IgD-negative memory B cell (primary cell): ENCODE measurements around the gene KLHL36. TPM values are rescaled to one million over a fixed set of nuclear protein-coding genes. Genes with fewer than 3 reads are reported as not detected.

Source experiments
- H3K27ac Mint-ChIP-seq, 3 donors: one replicate each; pipeline ENCODE4 v1.8.0; 2020 to 2022; ENCODE audit warnings: mild to moderate bottlenecking in 3 of 3, mixed read lengths in 3 of 3, moderate library complexity in 1 of 3
- H3K27me3 Mint-ChIP-seq: one replicate; pipeline ENCODE4 v1.8.0; 2021; ENCODE audit warnings: mixed read lengths
- H3K36me3 Mint-ChIP-seq: one replicate; pipeline ENCODE4 v1.8.0; 2020; ENCODE audit warnings: mild to moderate bottlenecking, mixed read lengths
- H3K4me1 Mint-ChIP-seq, 3 donors: one replicate each; pipeline ENCODE4 v1.8.0; 2020 to 2022; ENCODE audit warnings: mixed read lengths in 3 of 3, mild to moderate bottlenecking in 1 of 3
- H3K4me3 Mint-ChIP-seq, 4 donors: one replicate each; pipeline ENCODE4 v1.8.0; 2020 to 2022; ENCODE audit warnings: mild to moderate bottlenecking in 4 of 4, mixed read lengths in 4 of 4, moderate library complexity in 3 of 4
- H3K9me3 Mint-ChIP-seq, 3 donors: one replicate each; pipeline ENCODE4 v1.8.0; 2020 to 2021; ENCODE audit warnings: mixed read lengths in 3 of 3, mild to moderate bottlenecking in 1 of 3
- polyA plus RNA-seq: library from polyadenylated mRNA; unstranded; fragments of 300-500 nt; fragmentation: Illumina TruSeq; gene quantifications from one replicate; pipeline ENCODE4 v1.2.3, GENCODE V29; 2021

Gene KLHL36
- polyA plus RNA-seq, 1 donor from 2014 or later, result 34.1 TPM

GRCh38 chr16:84648595-84649510, 542 bp downstream of the KLHL36 start:
- peak overlapping the region; percentile 80 to 93 (median 89) for H3K4me3 Mint-ChIP-seq
- peaks cover 15 to 42% (median 16%) of the 10 kb centered on the region in 3 donors for H3K4me1 Mint-ChIP-seq
- H3K36me3 Mint-ChIP-seq, result no peaks in the 10 kb centered on the region
- H3K27me3 Mint-ChIP-seq, result no peaks in the 10 kb centered on the region
- peak overlapping the region; percentile 73 to 87 (median 79) for H3K27ac Mint-ChIP-seq
- H3K9me3 Mint-ChIP-seq, result no peaks in the 10 kb centered on the region

- peak overlapping the region; percentile 73 to 87 (median 79) for H3K27ac Mint-ChIP-seq
- no peaks in the 10 kb centered on the region for H3K9me3 Mint-ChIP-seq
- peak overlapping the region; percentile 80 to 93 (median 89) for H3K4me3 Mint-ChIP-seq
- no peaks in the 10 kb centered on the region for H3K36me3 Mint-ChIP-seq
- peaks cover 13 to 40% (median 13%) of the 10 kb centered on the region in 3 donors for H3K4me1 Mint-ChIP-seq
- no peaks in the 10 kb centered on the region for H3K27me3 Mint-ChIP-seq
These were observed 1.2 kb downstream of the KLHL36 start for GRCh38 chr16:84649511-84649861.

GRCh38 chr16:84650062-84650991, 2.0 kb downstream of the KLHL36 start:
- Mint-ChIP-seq H3K27me3 (no peaks in the 10 kb centered on the region), H3K36me3 (no peaks in the 10 kb centered on the region), H3K4me3 (peak overlapping the region; percentile 68 to 93 (median 84)), H3K27ac (peak overlapping the region; percentile 77 to 81 (median 79)), H3K9me3 (no peaks in the 10 kb centered on the region), H3K4me1 (peaks cover 13 to 41% (median 17%) of the 10 kb centered on the region in 3 donors)

- Mint-ChIP-seq H3K4me3 (peak overlapping the region in 1 of 4 donors; percentile 43), H3K36me3 (no peaks in the 10 kb centered on the region), H3K4me1 (peaks cover 17 to 44% (median 26%) of the 10 kb centered on the region in 3 donors), H3K27me3 (no peaks in the 10 kb centered on the region), H3K9me3 (no peaks in the 10 kb centered on the region), H3K27ac (peak overlapping the region in 1 of 3 donors; percentile 67)
These were observed 4.3 kb downstream of the KLHL36 start for GRCh38 chr16:84652566-84652965.

GRCh38 chr16:84654238-84654637, 5.9 kb downstream of the KLHL36 start:
- no peaks in the 10 kb centered on the region for H3K9me3 Mint-ChIP-seq
- H3K27ac Mint-ChIP-seq, result peak overlapping the region in 1 of 3 donors; percentile 78
- H3K36me3 Mint-ChIP-seq, result peaks cover 3% of the 10 kb centered on the region
- H3K27me3 Mint-ChIP-seq, result no peaks in the 10 kb centered on the region
- peak overlapping the region in 1 of 4 donors; percentile 48 for H3K4me3 Mint-ChIP-seq
- H3K4me1 Mint-ChIP-seq, result peaks cover 17 to 40% (median 23%) of the 10 kb centered on the region in 3 donors

- Mint-ChIP-seq H3K9me3 (no peaks in the 10 kb centered on the region), H3K4me1 (peaks cover 17 to 33% (median 22%) of the 10 kb centered on the region in 3 donors), H3K36me3 (peaks cover 3% of the 10 kb centered on the region), H3K4me3 (peak overlapping the region in 2 of 4 donors; percentile 76 to 77), H3K27ac (peak overlapping the region in 1 of 3 donors; percentile 54), H3K27me3 (no peaks in the 10 kb centered on the region)
These were observed 6.7 kb downstream of the KLHL36 start for GRCh38 chr16:84654998-84655397.

- no peaks in the 10 kb centered on the region for H3K27me3 Mint-ChIP-seq
- peaks cover 8% of the 10 kb centered on the region for H3K36me3 Mint-ChIP-seq
- peak overlapping the region in 2 of 3 donors; percentile 35 to 73 for H3K27ac Mint-ChIP-seq
- peaks cover 9 to 21% (median 14%) of the 10 kb centered on the region in 3 donors for H3K4me1 Mint-ChIP-seq
- no peaks in the 10 kb centered on the region for H3K9me3 Mint-ChIP-seq
- H3K4me3 Mint-ChIP-seq, result peak overlapping the region; percentile 48 to 85 (median 70)
These were observed 8.3 kb downstream of the KLHL36 start for GRCh38 chr16:84656649-84657048.

- H3K27me3 Mint-ChIP-seq, result no peaks in the 10 kb centered on the region
- H3K9me3 Mint-ChIP-seq, result no peaks in the 10 kb centered on the region
- H3K36me3 Mint-ChIP-seq, result peaks cover 8% of the 10 kb centered on the region
- H3K4me3 Mint-ChIP-seq, result peak overlapping the region in 3 of 4 donors; percentile 48 to 55 (median 49)
- H3K27ac Mint-ChIP-seq, result peak overlapping the region in 2 of 3 donors; percentile 35 to 53
- H3K4me1 Mint-ChIP-seq, result peaks cover 9 to 20% (median 15%) of the 10 kb centered on the region in 3 donors
These were observed 9.0 kb downstream of the KLHL36 start for GRCh38 chr16:84657229-84657837.

GRCh38 chr16:84658690-84659089, 10.4 kb downstream of the KLHL36 start:
- peak overlapping the region in 2 of 4 donors; percentile 4 to 60 for H3K4me3 Mint-ChIP-seq
- no peaks in the 10 kb centered on the region for H3K9me3 Mint-ChIP-seq
- no peak overlapping the region for H3K27ac Mint-ChIP-seq
- peaks cover 8% of the 10 kb centered on the region for H3K36me3 Mint-ChIP-seq
- no peaks in the 10 kb centered on the region for H3K27me3 Mint-ChIP-seq
- H3K4me1 Mint-ChIP-seq, result peaks cover 7 to 26% (median 22%) of the 10 kb centered on the region in 3 donors

- Mint-ChIP-seq H3K4me1 (peaks cover 18 to 34% (median 31%) of the 10 kb centered on the region in 3 donors), H3K9me3 (no peaks in the 10 kb centered on the region), H3K27ac (no peak overlapping the region), H3K4me3 (peak overlapping the region in 1 of 4 donors; percentile 20), H3K36me3 (peaks cover 12% of the 10 kb centered on the region), H3K27me3 (no peaks in the 10 kb centered on the region)
These were observed 11.5 kb downstream of the KLHL36 start for GRCh38 chr16:84659656-84660300.

- H3K4me1 Mint-ChIP-seq, result peaks cover 18 to 29% (median 26%) of the 10 kb centered on the region in 3 donors
- no peaks in the 10 kb centered on the region for H3K9me3 Mint-ChIP-seq
- no peak overlapping the region for H3K27ac Mint-ChIP-seq
- peaks cover 12% of the 10 kb centered on the region for H3K36me3 Mint-ChIP-seq
- H3K4me3 Mint-ChIP-seq, result no peak overlapping the region
- H3K27me3 Mint-ChIP-seq, result no peaks in the 10 kb centered on the region
These were observed 12.7 kb downstream of the KLHL36 start for GRCh38 chr16:84660973-84661372.

- Mint-ChIP-seq H3K27me3 (no peaks in the 10 kb centered on the region), H3K9me3 (no peaks in the 10 kb centered on the region), H3K4me1 (peaks cover 18 to 27% (median 21%) of the 10 kb centered on the region in 3 donors), H3K36me3 (peaks cover 12% of the 10 kb centered on the region), H3K4me3 (no peak overlapping the region), H3K27ac (no peak overlapping the region)
These were observed 13.2 kb downstream of the KLHL36 start for GRCh38 chr16:84661418-84662060.

GRCh38 chr16:84662471-84662870, 14.2 kb downstream of the KLHL36 start:
- H3K27me3 Mint-ChIP-seq, result no peaks in the 10 kb centered on the region
- peaks cover 12% of the 10 kb centered on the region for H3K36me3 Mint-ChIP-seq
- peak overlapping the region in 1 of 4 donors; percentile 57 for H3K4me3 Mint-ChIP-seq
- H3K9me3 Mint-ChIP-seq, result no peaks in the 10 kb centered on the region
- H3K4me1 Mint-ChIP-seq, result peaks cover 14 to 24% (median 18%) of the 10 kb centered on the region in 3 donors
- no peak overlapping the region for H3K27ac Mint-ChIP-seq
